WTC11 (cell line): Measurements from ENCODE around the gene LRRFIP1.

Experiments
- CREB1 ChIP-seq: sonication (generic); formaldehyde crosslinking; IDR thresholded peaks from 2 replicates; pipeline ENCODE4 v1.8.0; 2023; ENCODE audit warnings: mild to moderate bottlenecking, missing genetic modification reagents
- CTCF ChIP-seq: fragments of 200-600 bp; IDR thresholded peaks from 2 replicates; pipeline ENCODE4 v1.8.0; 2022; ENCODE audit warnings: antibody characterized with exemption
- EMX1 ChIP-seq: fragments of 250-450 bp; sonication (Bioruptor Pico); IDR thresholded peaks from 2 replicates; pipeline ENCODE4 v1.8.0; 2021; ENCODE audit warnings: mild to moderate bottlenecking
- FOXJ3 ChIP-seq: sonication (generic); formaldehyde crosslinking; IDR thresholded peaks from 2 replicates; pipeline ENCODE4 v1.9.0; 2021; ENCODE audit warnings: missing genetic modification reagents, mild to moderate bottlenecking, borderline replicate concordance
- TEAD1 ChIP-seq: sonication (generic); formaldehyde crosslinking; IDR thresholded peaks from 2 replicates; pipeline ENCODE4 v1.8.0; 2022; ENCODE audit warnings: mild to moderate bottlenecking, missing genetic modification reagents
- USF2 ChIP-seq: sonication (generic); formaldehyde crosslinking; IDR thresholded peaks from 2 replicates; pipeline ENCODE4 v1.8.1; 2023; ENCODE audit warnings: mild to moderate bottlenecking, missing genetic modification reagents, moderate library complexity
- TF ChIP-seq, protein P1 (sequence below): sonication (generic); formaldehyde crosslinking; conservative IDR thresholded peaks from 2 replicates; pipeline ENCODE4 v1.8.1; 2022; ENCODE audit warnings: mild to moderate bottlenecking, missing genetic modification reagents

DNA sequence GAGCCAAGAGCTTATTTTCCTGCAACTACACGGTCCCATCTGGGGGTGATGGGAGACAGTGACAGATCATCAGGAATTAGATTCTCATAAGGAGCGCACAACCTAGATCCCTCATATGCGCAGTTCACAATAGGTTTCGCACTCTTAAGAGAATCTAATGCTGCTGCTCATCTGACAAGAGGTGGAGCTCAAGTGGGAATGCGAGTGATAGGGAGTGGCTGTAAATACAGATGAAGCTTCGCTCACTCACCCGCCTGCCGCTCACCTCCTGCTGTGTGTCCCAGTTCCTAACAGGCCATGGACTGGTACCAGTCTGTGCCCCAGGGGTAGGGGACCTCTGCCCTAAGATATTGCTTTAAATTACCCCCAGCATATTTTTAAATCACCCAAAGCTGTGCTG, 10.8 kb downstream of the LRRFIP1 start:
- TF ChIP-seq TEAD1 (CRISPR knock-in tag) (no peak), CTCF (no peak), FOXJ3 (CRISPR knock-in tag) (no peak), USF2 (no peak), CREB1 (no peak), EMX1 (CRISPR knock-in tag) (no peak)
- TF ChIP-seq, protein P1, sequence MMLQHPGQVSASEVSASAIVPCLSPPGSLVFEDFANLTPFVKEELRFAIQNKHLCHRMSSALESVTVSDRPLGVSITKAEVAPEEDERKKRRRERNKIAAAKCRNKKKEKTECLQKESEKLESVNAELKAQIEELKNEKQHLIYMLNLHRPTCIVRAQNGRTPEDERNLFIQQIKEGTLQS (CRISPR knock-in tag) = no peak
